B cell (primary cell): ENCODE measurements around the gene PYY. TPM values are rescaled to one million over a fixed set of nuclear protein-coding genes. Genes with fewer than 3 reads are reported as not detected.

ENCODE experiments used
- ATAC-seq: fragments of 200-7000 bp; cut with Tn5 transposase; one replicate; pipeline ENCODE4 v1.10.0; 2021; ENCODE audit warnings: low read depth, mild to moderate bottlenecking, moderate number of reproducible peaks, moderate library complexity
- CTCF ChIA-PET: fragments of 350-600 bp; sonication (Branson Sonifier 250); formaldehyde crosslinking; loops from one replicate; lab custom pipeline; 2021; ENCODE audit warnings: antibody characterized with exemption, inconsistent platforms; lab: Charles Lee
- POLR2A ChIA-PET: fragments of 350-600 bp; sonication (Branson Sonifier 250); formaldehyde crosslinking; loops from one replicate; lab custom pipeline; 2021; ENCODE audit warnings: antibody characterized with exemption; lab: Charles Lee
- DNase-seq: peaks from one replicate; pipeline ENCODE4 v3.0.0; 2013
- H2AFZ ChIP-seq: 2 replicates; pipeline ENCODE4 v1.6.1; 2012; ENCODE audit warnings: mild to moderate bottlenecking, low read depth, low read length; ENCODE audit not compliant: insufficient read depth, poor library complexity, severe bottlenecking
- H3K27ac ChIP-seq, 2 donors: 1 replicate in 1 of 2; 2 replicates in 1 of 2; pipeline ENCODE4 v1.5.1; 2012 to 2013; ENCODE audit warnings: low read length in 2 of 2, mild to moderate bottlenecking in 2 of 2, moderate library complexity in 1 of 2
- H3K27me3 ChIP-seq, 4 experiments: fragments of 200-600 bp in 1 of 4; sonication (generic) in 1 of 4; replicated peaks in 1 of 4; 1 replicate in 2 of 4; 2 replicates in 2 of 4; pipeline versions ENCODE4 v1.6.1 to v1.7.0; 2013 to 2016; ENCODE audit warnings: low read length in 3 of 4, mild to moderate bottlenecking in 2 of 4, mixed read lengths in 1 of 4, moderate library complexity in 1 of 4; ENCODE audit not compliant: insufficient read depth in 4 of 4, control insufficient read depth in 3 of 4; ENCODE audit errors: control extremely low read depth in 1 of 4
- H3K36me3 ChIP-seq, 2 experiments: replicated peaks in 1 of 2; 1 replicate in 1 of 2; 2 replicates in 1 of 2; pipeline versions ENCODE4 v1.6.1 to v1.7.1; 2013; ENCODE audit warnings: low read length in 1 of 2; ENCODE audit not compliant: insufficient read depth in 2 of 2, control insufficient read depth in 1 of 2; ENCODE audit errors: control extremely low read depth in 1 of 2, extremely low read depth in 1 of 2
- H3K4me1 ChIP-seq, 2 donors: fragments of 200-600 bp in 1 of 2; sonication (generic) in 1 of 2; 1 replicate in 1 of 2; 2 replicates in 1 of 2; pipeline versions ENCODE4 v1.5.1 to v1.6.1; 2013 to 2017; ENCODE audit warnings: low read length in 2 of 2; ENCODE audit not compliant: control insufficient read depth in 2 of 2, insufficient read depth in 2 of 2
- H3K4me2 ChIP-seq: replicated peaks from 2 replicates; pipeline ENCODE3; 2012; ENCODE audit warnings: mild to moderate bottlenecking, low read depth, low read length; ENCODE audit not compliant: poor library complexity, severe bottlenecking
- H3K4me3 ChIP-seq, 5 experiments: fragments of 200-600 bp in 1 of 5; sonication (generic) in 1 of 5; 1 replicate in 3 of 5; 2 replicates in 2 of 5; pipeline versions ENCODE4 v1.5.1 to v1.7.0; 2011 to 2016; ENCODE audit warnings: low read length in 4 of 5, mild to moderate bottlenecking in 4 of 5, low read depth in 2 of 5, control low read depth in 1 of 5, moderate library complexity in 1 of 5; ENCODE audit not compliant: insufficient read depth in 1 of 5; ENCODE audit errors: control extremely low read depth in 1 of 5, extremely low read depth in 1 of 5
- H3K79me2 ChIP-seq: fragments of 200-600 bp; sonication (generic); one replicate; pipeline ENCODE4 v1.6.0; 2016; ENCODE audit warnings: low read length; ENCODE audit not compliant: control insufficient read depth, insufficient read depth
- H3K9ac ChIP-seq: fragments of 200-600 bp; sonication (generic); 2 replicates; pipeline ENCODE4 v1.6.1; 2017; ENCODE audit warnings: mild to moderate bottlenecking, low read length, moderate library complexity
- H3K9me3 ChIP-seq, 3 donors: one replicate each; pipeline versions ENCODE4 v1.6.1 to v1.7.1; 2013; ENCODE audit warnings: low read length in 2 of 3; ENCODE audit not compliant: control insufficient read depth in 2 of 3, insufficient read depth in 1 of 3; ENCODE audit errors: control extremely low read depth in 1 of 3
- H4K20me1 ChIP-seq: 2 replicates; pipeline ENCODE4 v1.6.0; 2012; ENCODE audit warnings: mild to moderate bottlenecking, low read length; ENCODE audit not compliant: insufficient read depth, control insufficient read depth, poor library complexity, severe bottlenecking
- H3K27ac Mint-ChIP-seq: one replicate; pipeline ENCODE4 v1.8.0; 2021; ENCODE audit warnings: mixed read lengths
- H3K27me3 Mint-ChIP-seq: one replicate; pipeline ENCODE4 v1.8.0; 2021; ENCODE audit warnings: mixed read lengths
- H3K4me1 Mint-ChIP-seq: one replicate; pipeline ENCODE4 v1.8.0; 2021; ENCODE audit warnings: mixed read lengths
- H3K4me3 Mint-ChIP-seq: one replicate; pipeline ENCODE4 v1.8.0; 2021; ENCODE audit warnings: mixed read lengths
- H3K9me3 Mint-ChIP-seq: one replicate; pipeline ENCODE4 v1.8.0; 2022; ENCODE audit warnings: mixed read lengths; ENCODE audit not compliant: insufficient read depth
- EZH2 ChIP-seq: IDR thresholded peaks from 2 replicates; pipeline ENCODE4 v1.6.1; 2012; ENCODE audit warnings: borderline replicate concordance, low read depth, mild to moderate bottlenecking, moderate library complexity, low read length; ENCODE audit not compliant: insufficient read depth, poor library complexity, severe bottlenecking
- WGBS: methylation state at CpG from one replicate; pipeline ENCODE4 v1.1.5; 2013; ENCODE audit warnings: missing lambda C conversion rate; ENCODE audit not compliant: insufficient coverage; 5-methylcytosine and 5-hydroxymethylcytosine counted together
- intact Hi-C: fragments of 100-400 bp; cut with micrococcal nuclease; formaldehyde crosslinking; loops from one replicate; pipeline ENCODE4 v1.10.0; 2022
- polyA plus RNA-seq: library from polyadenylated mRNA; depleted of rRNA; stranded (reverse); fragments of >200 nt; gene quantifications from 2 replicates; pipeline ENCODE4 v1.2.3, GENCODE V29; 2012
- total RNA-seq, 2 donors: library from RNA; stranded (reverse); fragments of 120-200 nt in 1 of 2; gene quantifications; 1 replicate in 1 of 2; 2 replicates in 1 of 2; pipeline versions ENCODE4 v1.2.3 to v1.2.4, GENCODE V29; 2013 to 2022
- TF ChIP-seq, protein P1 (sequence below): fragments of 200-600 bp; IDR thresholded peaks from one replicate; pipeline ENCODE4 v1.8.0; 2022; ENCODE audit warnings: antibody characterized with exemption, mild to moderate bottlenecking

Gene PYY
- total and polyA plus RNA-seq, 2 donors (not counting 1 experiment from before 2014, with no cell fraction given) = 0.19 TPM; not detected in 1

DNA sequence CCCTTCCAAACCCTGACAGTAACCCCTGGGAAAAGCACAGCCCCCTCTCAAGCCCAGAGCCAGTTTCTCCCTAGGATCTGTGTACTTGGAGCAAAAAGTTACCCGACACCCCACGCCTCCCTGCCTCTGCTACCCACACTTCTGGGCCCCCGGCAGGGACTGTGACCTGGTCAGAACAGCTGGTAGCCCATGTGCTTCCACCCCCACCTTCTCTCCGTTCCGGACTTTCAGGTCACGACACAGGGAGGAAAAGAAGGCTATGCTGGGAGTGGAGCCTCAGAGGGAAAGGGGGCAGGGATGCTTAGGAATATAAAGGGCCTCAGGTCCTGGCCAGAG is 17.8 kb downstream of the PYY start:
- Histone ChIP-seq H3K36me3 (no peaks in the 10 kb centered on the region), H3K27me3 (peaks cover 0 to 37% (median 7%) of the 10 kb centered on the region in 4 experiments), H3K79me2 (no peaks in the 10 kb centered on the region), H3K9ac (no peak overlapping the region), H4K20me1 (no peaks in the 10 kb centered on the region), H2AFZ (no peak overlapping the region), H3K4me2 (no peak overlapping the region), H3K4me3 (no peak overlapping the region), H3K9me3 (no peaks in the 10 kb centered on the region), H3K4me1 (peaks cover 10 to 11% of the 10 kb centered on the region in 2 donors), H3K27ac (no peak overlapping the region)
- TF ChIP-seq, protein P1, sequence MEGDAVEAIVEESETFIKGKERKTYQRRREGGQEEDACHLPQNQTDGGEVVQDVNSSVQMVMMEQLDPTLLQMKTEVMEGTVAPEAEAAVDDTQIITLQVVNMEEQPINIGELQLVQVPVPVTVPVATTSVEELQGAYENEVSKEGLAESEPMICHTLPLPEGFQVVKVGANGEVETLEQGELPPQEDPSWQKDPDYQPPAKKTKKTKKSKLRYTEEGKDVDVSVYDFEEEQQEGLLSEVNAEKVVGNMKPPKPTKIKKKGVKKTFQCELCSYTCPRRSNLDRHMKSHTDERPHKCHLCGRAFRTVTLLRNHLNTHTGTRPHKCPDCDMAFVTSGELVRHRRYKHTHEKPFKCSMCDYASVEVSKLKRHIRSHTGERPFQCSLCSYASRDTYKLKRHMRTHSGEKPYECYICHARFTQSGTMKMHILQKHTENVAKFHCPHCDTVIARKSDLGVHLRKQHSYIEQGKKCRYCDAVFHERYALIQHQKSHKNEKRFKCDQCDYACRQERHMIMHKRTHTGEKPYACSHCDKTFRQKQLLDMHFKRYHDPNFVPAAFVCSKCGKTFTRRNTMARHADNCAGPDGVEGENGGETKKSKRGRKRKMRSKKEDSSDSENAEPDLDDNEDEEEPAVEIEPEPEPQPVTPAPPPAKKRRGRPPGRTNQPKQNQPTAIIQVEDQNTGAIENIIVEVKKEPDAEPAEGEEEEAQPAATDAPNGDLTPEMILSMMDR = no peak
- no peak for TF ChIP-seq EZH2
- peaks cover 11% of the 10 kb centered on the region for H3K4me1 Mint-ChIP-seq
- ATAC-seq (no peak), DNase-seq (no peak)
- WGBS = 100% methylated on average over 3 of the region's 6 CpGs
- H3K4me3 Mint-ChIP-seq = no peak overlapping the region
- POLR2A ChIA-PET = no interaction called here
- H3K27me3 Mint-ChIP-seq = peaks cover 22% of the 10 kb centered on the region
- CTCF ChIA-PET = interaction anchor here (1.9 kb wide), 1 partner anchor 26 kb away, joined by 5 read pairs; no protein-coding TSS in a partner anchor
- intact Hi-C loops = no loop called here
- H3K27ac Mint-ChIP-seq = no peak overlapping the region
- no peaks in the 10 kb centered on the region for H3K9me3 Mint-ChIP-seq

DNA sequence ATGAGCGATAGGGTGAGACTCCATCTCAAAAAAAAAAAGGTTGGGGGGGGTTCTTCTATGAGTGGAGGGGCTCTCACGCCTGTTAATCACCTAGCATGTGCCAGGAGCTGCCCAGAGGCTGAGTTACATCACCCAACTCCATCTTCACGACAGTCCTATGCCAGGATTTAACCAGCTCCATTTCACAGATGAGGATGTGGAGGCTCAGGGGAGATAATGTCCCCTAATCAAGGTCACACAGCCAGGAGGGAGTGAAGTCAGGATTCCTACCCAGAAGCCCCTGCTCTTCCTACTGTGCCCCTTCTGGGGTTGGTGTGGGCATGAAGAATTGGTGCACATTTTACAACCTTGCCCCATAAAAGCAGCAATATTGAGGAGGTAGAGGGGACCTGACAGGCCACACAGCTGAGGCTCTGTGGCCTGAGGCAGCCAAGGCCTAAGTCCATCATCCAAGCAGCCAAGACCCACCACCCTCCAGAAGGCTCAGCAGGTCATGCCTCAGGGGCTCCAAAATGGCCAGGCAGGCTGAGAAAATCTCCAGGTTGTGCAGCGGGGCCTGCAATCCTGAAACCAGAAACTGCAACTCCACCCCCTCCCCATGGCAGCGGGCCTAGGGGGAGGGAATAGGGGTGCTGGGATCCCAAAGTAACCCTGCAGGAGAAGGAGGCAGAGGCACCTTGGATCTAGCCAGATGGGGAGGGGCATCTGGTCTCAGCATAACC is 18.4 kb downstream of the PYY start:
- WGBS = 100% methylated on average over 1 of the region's 5 CpGs
- ATAC-seq (no peak), DNase-seq (no peak)
- Histone ChIP-seq H3K4me1 (peaks cover 10 to 11% of the 10 kb centered on the region in 2 donors), H3K36me3 (no peaks in the 10 kb centered on the region), H3K4me2 (no peak overlapping the region), H3K27me3 (peaks cover 0 to 36% (median 7%) of the 10 kb centered on the region in 4 experiments), H3K9me3 (no peaks in the 10 kb centered on the region), H3K27ac (no peak overlapping the region), H4K20me1 (no peaks in the 10 kb centered on the region), H3K9ac (no peak overlapping the region), H2AFZ (no peak overlapping the region), H3K4me3 (no peak overlapping the region), H3K79me2 (no peaks in the 10 kb centered on the region)
- POLR2A ChIA-PET = no interaction called here
- CTCF ChIA-PET = interaction anchor here (1.9 kb wide), 1 partner anchor 26 kb away, joined by 5 read pairs; no protein-coding TSS in a partner anchor
- Mint-ChIP-seq H3K27me3 (peaks cover 22% of the 10 kb centered on the region), H3K27ac (no peak overlapping the region), H3K4me3 (no peak overlapping the region), H3K4me1 (peaks cover 11% of the 10 kb centered on the region), H3K9me3 (no peaks in the 10 kb centered on the region)
- intact Hi-C loops = no loop called here
- TF ChIP-seq EZH2 = no peak
- TF ChIP-seq, protein P1 = no peak
